HG03135 (cell line): ENCODE data around the gene EDEM2.
"Not testable (repeated sequence)": the region's sequence is repeated elsewhere in the genome, so short reads cannot be mapped to it uniquely, and the experiment has no call there.

ENCODE experiments used
- ATAC-seq: cut with Tn5 transposase; IDR thresholded peaks from one replicate; pipeline ENCODE4 v1.9.1; 2021; ENCODE audit warnings: mild to moderate bottlenecking, moderate library complexity; ENCODE audit not compliant: unreplicated experiment

Gene EDEM2

DNA sequence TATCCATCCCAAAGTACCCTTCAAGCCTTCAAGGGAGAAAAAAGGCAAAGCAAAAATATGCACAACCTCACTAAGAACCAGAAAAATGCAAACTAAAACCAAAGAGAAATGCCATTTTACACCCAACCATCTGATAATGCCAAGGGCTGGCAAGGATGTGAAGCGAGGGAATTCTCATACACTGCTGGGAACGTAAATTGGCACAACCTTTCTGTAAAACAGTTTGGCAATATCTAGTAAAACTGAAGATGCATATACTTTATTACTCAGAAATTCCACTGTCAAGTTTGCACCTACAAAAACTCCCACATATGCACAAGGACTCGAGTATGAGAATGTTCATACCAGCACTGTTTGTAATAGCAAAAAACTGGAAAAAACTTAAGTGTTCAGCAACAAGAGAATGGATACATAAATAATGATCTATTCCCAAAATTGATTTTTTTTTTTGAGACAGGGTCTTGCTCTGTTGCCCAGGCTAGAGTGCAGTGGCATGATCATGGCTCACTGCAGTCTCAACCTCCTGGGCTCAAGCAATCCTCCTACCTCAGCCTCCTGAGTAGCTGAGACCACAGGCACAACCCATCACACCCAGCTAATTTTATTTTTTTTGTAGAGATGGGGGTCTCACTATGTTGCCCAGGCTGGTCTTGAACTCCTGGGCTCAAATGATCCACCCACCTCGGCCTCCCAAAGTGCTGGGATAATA lies 21.7 kb upstream of the EDEM2 start:
- ATAC-seq = not testable (repeated sequence)

- ATAC-seq = no peak
Observed at GRCh38 chr20:35167787-35168186, 20.7 kb upstream of the EDEM2 start.

- ATAC-seq = no peak
Observed at GRCh38 chr20:35166242-35166830, 19.2 kb upstream of the EDEM2 start.

GRCh38 chr20:35165221-35166185 lies 18.4 kb upstream of the EDEM2 start:
- ATAC-seq = no peak

GRCh38 chr20:35164531-35164930 lies 17.4 kb upstream of the EDEM2 start:
- not testable (repeated sequence) for ATAC-seq

GRCh38 chr20:35160341-35160740 lies 13.2 kb upstream of the EDEM2 start:
- ATAC-seq = not testable (repeated sequence)

GRCh38 chr20:35156978-35157377 lies 9.8 kb upstream of the EDEM2 start:
- no peak for ATAC-seq

- ATAC-seq = no peak
Observed at GRCh38 chr20:35155936-35156335, 8.8 kb upstream of the EDEM2 start.

DNA sequence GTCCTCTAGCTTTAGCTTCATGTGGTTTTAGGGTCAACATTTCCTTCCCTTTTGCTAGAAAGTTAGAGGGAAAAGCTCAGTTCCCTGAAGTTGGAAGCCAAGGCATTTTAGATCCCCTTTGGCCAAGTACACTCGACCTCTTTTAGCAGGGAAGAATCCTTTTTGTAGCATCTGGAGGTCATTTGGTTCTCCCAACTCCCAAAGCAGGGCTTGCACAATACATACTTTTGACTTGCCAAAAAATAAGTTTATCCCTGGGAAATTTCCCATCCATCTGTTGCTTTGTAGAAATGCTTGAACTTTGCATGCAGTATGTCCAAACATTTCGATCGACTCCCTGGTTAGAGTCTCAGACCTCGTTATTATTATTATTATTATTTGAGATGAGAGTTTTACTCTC lies 4.6 kb upstream of the EDEM2 start:
- ATAC-seq = no peak

- no peak for ATAC-seq
Observed at GRCh38 chr20:35150846-35151579, 3.9 kb upstream of the EDEM2 start.

GRCh38 chr20:35147575-35148071 lies 487 bp upstream of the EDEM2 start:
- ATAC-seq = peak; percentile 9

GRCh38 chr20:35146299-35146919 lies 727 bp downstream of the EDEM2 start:
- peak; percentile 10 for ATAC-seq

DNA sequence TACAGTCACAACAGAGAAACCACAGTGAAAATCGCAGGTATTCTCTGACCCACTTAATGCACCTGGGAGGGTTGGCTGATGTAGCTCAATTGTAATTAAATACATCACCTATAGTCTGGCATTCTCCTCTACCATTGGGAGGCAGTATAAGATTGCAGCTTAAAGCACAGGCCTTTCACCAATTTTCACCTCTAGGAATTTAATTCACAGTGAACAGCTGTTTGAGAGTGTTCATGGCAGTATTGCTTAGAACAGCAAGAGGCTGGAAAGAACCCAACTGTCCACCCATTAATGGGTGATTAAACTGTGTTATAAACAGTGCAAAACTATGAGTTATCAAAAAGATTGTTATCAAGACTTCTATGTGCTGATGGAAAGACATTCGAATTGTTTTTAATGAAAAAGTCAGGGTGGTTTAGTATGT lies 2.0 kb downstream of the EDEM2 start:
- no peak for ATAC-seq

GRCh38 chr20:35144694-35145093 lies 2.4 kb downstream of the EDEM2 start:
- ATAC-seq = no peak

DNA sequence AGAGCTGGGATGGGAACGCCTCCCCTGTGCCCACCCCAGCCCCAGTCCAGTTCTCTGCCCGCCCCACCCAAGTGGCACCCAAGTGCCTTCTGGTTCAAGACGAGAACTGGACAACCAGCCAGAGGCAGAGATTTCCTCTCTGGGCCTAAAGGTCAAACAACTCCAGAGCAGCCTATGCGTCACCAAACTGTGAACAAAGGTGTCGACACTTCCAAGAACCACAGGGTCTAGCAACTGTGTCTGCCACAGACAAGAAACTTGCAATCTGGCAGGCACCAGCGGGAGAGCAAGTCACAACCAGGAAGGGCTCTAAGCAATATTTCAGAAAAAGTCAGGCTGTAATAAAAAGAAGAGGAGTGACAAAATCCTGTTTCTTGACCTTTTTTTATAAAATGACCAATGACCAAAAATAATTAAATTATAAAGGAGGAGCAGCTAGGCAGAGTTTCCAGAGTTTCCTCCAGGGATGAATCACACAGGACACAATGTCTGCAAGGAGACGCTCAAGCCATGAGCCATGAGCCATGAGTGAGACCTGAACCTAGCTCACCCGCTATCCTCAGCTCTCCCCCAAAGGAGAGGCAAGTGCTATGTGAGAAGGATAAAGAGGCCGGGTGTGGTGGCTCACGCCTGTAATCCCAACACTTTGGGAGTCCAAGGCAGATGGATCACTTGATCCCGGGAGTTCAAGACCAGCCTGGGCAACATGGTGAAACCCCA lies 11.1 kb downstream of the EDEM2 start:
- no peak for ATAC-seq

GRCh38 chr20:35134880-35135279 lies 12.3 kb downstream of the EDEM2 start:
- ATAC-seq = no peak

DNA sequence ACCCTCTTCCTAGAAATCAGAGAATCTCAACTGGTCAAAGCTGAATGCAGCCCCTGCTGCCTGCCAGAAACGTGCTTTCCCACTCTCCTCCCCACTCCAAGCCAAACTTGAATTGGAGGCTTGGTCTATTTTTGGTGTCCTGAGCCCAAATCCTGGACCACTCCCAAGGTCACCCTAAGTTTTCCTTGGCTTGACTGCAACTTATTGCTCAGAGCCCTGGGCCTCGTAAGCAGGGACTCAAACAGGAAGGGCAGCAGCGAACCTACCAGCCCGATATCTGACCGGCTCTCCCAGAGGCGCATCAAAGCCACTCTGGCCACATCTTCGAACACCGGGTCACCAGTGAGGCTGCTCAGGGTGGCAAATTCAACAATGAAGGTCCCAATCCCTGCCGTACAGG lies 12.7 kb downstream of the EDEM2 start:
- no peak for ATAC-seq

DNA sequence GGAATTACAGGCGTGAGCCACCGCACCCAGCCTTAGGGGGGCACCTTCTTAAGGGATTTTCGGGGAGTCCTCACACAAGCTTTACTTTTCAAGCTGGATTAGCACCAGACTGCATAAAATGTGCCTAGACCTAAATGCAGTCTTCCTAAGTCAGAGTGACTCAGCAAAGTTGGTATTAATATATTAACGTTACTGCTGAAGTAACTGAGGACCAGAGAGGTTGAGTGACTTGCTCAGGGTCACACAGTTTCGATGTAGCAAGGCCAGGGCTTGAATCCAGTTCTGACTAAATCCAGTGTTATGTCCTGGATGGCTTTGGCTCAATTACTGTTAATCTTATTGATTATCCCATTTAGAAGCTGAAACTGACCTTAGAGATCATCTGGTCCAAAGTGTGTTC lies 13.4 kb downstream of the EDEM2 start:
- no peak for ATAC-seq

- ATAC-seq = no peak
Observed at GRCh38 chr20:35133031-35133430, 14.1 kb downstream of the EDEM2 start.

DNA sequence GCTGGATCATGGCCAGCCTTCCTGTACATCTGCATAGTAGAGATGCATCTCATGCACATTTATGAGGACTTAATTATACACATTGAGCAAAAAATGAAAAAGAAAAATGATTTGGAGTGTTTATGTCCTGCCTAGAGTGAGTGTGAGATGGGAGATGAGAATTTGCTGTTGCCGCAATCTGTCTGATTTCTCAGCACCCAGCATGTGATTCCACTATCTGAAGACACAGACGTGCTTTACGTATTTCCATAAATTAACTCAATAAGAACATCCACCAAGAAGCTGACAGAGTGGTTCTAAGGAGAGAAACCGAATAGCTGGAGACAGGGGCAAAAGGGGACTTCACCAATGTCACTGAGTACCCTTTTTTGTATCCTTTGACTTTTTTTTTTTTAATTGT lies 15.2 kb downstream of the EDEM2 start:
- ATAC-seq = no peak
